ENCODE measurements around the gene IPO5.

GRCh38 chr13:98014766-98015165 lies 61.3 kb downstream of the IPO5 start:
- TF ChIP-seq CTCF (conservative IDR thresholded peaks at IDR 0.05) (no peak), EZH2 (IDR thresholded peaks at IDR 0.05; ENCODE audit: low read depth) (no peak)
